ENCODE results near the gene METTL25B.

GRCh38 chr1:156721131-156721530, 7.1 kb upstream of the METTL25B start:
- TF ChIP-seq REST (IDR thresholded peaks at IDR 0.05) (no peak), ATF3 (IDR thresholded peaks at IDR 0.05) (no peak), CTCF (IDR thresholded peaks at IDR 0.05; ENCODE audit: low read depth, low read length, missing input control) (no peak), MAX (IDR thresholded peaks at IDR 0.05) (no peak), GABPA (IDR thresholded peaks at IDR 0.05 in 1 of 2, conservative IDR thresholded peaks at IDR 0.05 in 1 of 2) (no peak), YY1 (IDR thresholded peaks at IDR 0.05) (no peak), TAF1 (conservative IDR thresholded peaks at IDR 0.05) (no peak)

Measured in liver (tissue), 3 donors.